ENCODE measurements around the gene BSCL2. TPM values are rescaled to one million over a fixed set of nuclear protein-coding genes. Genes with fewer than 3 reads are reported as not detected.

BSCL2 gene
- total and polyA plus RNA-seq, 2 donors (not counting 1 experiment from before 2014, with no cell fraction given): 38.5 to 56.3 TPM

- Mint-ChIP-seq H3K9me3 (ENCODE audit: insufficient read depth) (no peaks in the 10 kb centered on the region), H3K27me3 (no peaks in the 10 kb centered on the region), H3K4me3 (peak overlapping the region; percentile 92), H3K4me1 (peaks cover 51% of the 10 kb centered on the region), H3K27ac (peak overlapping the region; percentile 82)
- Histone ChIP-seq H3K9me3 (ENCODE audit: control extremely low read depth in 1 of 3, control insufficient read depth in 2 of 3, insufficient read depth in 1 of 3, low read length in 2 of 3) (no peaks in the 10 kb centered on the region), H3K27ac (ENCODE audit: low read length in 2 of 2) (no peak overlapping the region), H3K9ac (ENCODE audit: low read length) (peak overlapping the region; percentile 83), H3K4me2 (replicated peaks; ENCODE audit: low read depth, low read length, poor library complexity, severe bottlenecking) (peak overlapping the region; percentile 95), H4K20me1 (ENCODE audit: control insufficient read depth, insufficient read depth, low read length, poor library complexity, severe bottlenecking) (no peaks in the 10 kb centered on the region), H2AFZ (ENCODE audit: insufficient read depth, low read depth, low read length, poor library complexity, severe bottlenecking) (peak overlapping the region; percentile 86), H3K79me2 (ENCODE audit: control insufficient read depth, insufficient read depth, low read length) (peaks cover 25% of the 10 kb centered on the region), H3K4me1 (ENCODE audit: control insufficient read depth in 2 of 2, insufficient read depth in 2 of 2, low read length in 2 of 2) (peaks cover 39 to 50% of the 10 kb centered on the region in 2 donors), H3K4me3 (ENCODE audit: control extremely low read depth in 1 of 5, extremely low read depth in 1 of 5, insufficient read depth in 1 of 5, low read depth in 2 of 5, low read length in 4 of 5) (peak overlapping the region in 4 of 5 experiments; percentile 65 to 86 (median 68)), H3K27me3 (replicated peaks in 1 of 4; ENCODE audit: control extremely low read depth in 1 of 4, control insufficient read depth in 3 of 4, insufficient read depth in 4 of 4, low read length in 3 of 4) (no peaks in the 10 kb centered on the region), H3K36me3 (replicated peaks in 1 of 2; ENCODE audit: control extremely low read depth in 1 of 2, control insufficient read depth in 1 of 2, extremely low read depth in 1 of 2, insufficient read depth in 2 of 2, low read length in 1 of 2) (peaks cover 0 to 13% of the 10 kb centered on the region in 2 experiments)
- ATAC-seq (ENCODE audit: low read depth) (no peak), DNase-seq (no peak)
- POLR2A ChIA-PET: interaction anchor here (0.6 to 6.5 kb wide), 12 partner anchors 21 to 174 kb away, joined by 3 to 66 read pairs (median 4); partner anchors contain the start of genes B3GAT3, C11orf98, CSKMT and HNRNPUL2
- no peak for TF ChIP-seq EZH2 (IDR thresholded peaks at IDR 0.05; ENCODE audit: borderline replicate concordance, insufficient read depth, low read depth, low read length, poor library complexity, severe bottlenecking)
- TF ChIP-seq CTCF (IDR thresholded peaks at IDR 0.05): no peak
- intact Hi-C loops (cut with micrococcal nuclease): loop anchor here (1.0 to 5.0 kb wide), 6 partner anchors 42 to 174 kb away; partner anchors contain the start of genes C11orf98, CSKMT, EEF1G and ROM1
- 94% methylated on average over 7 of the region's 8 CpGs for WGBS (ENCODE audit: insufficient coverage)
- CTCF ChIA-PET: interaction anchor here (0.7 to 3.3 kb wide), 8 partner anchors 12 to 174 kb away, joined by 3 to 13 read pairs (median 4); partner anchors contain the start of genes HNRNPUL2, SLC3A2 and TTC9C
Observed at GRCh38 chr11:62706850-62707247, 375 bp downstream of the BSCL2 start.
